GM18511 (cell line): Measurements from ENCODE around the gene ADM.

Experiments used
- ATAC-seq: cut with Tn5 transposase; IDR thresholded peaks from one replicate; pipeline ENCODE4 v1.9.1; 2021; ENCODE audit warnings: mild to moderate bottlenecking, moderate library complexity; ENCODE audit not compliant: unreplicated experiment

ADM gene

GRCh38 chr11:10289765-10290380, 15.0 kb upstream of the ADM start:
- ATAC-seq: no peak

GRCh38 chr11:10291801-10292638, 12.9 kb upstream of the ADM start:
- no peak for ATAC-seq

- peak; percentile 54 for ATAC-seq
Observed at GRCh38 chr11:10293423-10294289, 11.2 kb upstream of the ADM start, which contains the start of gene SBF2. Gene SBF2 (minus strand): TSS chr11:10294219. CDS start chr11:10294069, 150 bp downstream.

- ATAC-seq: no peak
Observed at GRCh38 chr11:10294290-10294953, 10.5 kb upstream of the ADM start.

GRCh38 chr11:10295064-10295901, 9.6 kb upstream of the ADM start:
- ATAC-seq: no peak

GRCh38 chr11:10298342-10298741, 6.5 kb upstream of the ADM start:
- peak; percentile 90 for ATAC-seq

GRCh38 chr11:10301656-10302358, 3.1 kb upstream of the ADM start:
- no peak for ATAC-seq

- no peak for ATAC-seq
Observed at GRCh38 chr11:10302359-10302743, 2.5 kb upstream of the ADM start.

- no peak for ATAC-seq
Observed at GRCh38 chr11:10302744-10303557, 1.9 kb upstream of the ADM start.

- ATAC-seq: no peak
Observed at GRCh38 chr11:10303558-10304363, 1.1 kb upstream of the ADM start.

GRCh38 chr11:10305262-10305963, 540 bp downstream of the ADM start:
- ATAC-seq: no peak

- ATAC-seq: no peak
Observed at GRCh38 chr11:10305964-10306918, 1.4 kb downstream of the ADM start.

GRCh38 chr11:10307022-10307399, 2.1 kb downstream of the ADM start:
- ATAC-seq: no peak

- peak; percentile 72 for ATAC-seq
Observed at GRCh38 chr11:10307400-10308200, 2.7 kb downstream of the ADM start.
